ENCODE data around the gene NEU4.
"Not testable (repeated sequence)": the region's sequence is repeated elsewhere in the genome, so short reads cannot be mapped to it uniquely, and the experiment has no call there.

Gene NEU4, protein sequence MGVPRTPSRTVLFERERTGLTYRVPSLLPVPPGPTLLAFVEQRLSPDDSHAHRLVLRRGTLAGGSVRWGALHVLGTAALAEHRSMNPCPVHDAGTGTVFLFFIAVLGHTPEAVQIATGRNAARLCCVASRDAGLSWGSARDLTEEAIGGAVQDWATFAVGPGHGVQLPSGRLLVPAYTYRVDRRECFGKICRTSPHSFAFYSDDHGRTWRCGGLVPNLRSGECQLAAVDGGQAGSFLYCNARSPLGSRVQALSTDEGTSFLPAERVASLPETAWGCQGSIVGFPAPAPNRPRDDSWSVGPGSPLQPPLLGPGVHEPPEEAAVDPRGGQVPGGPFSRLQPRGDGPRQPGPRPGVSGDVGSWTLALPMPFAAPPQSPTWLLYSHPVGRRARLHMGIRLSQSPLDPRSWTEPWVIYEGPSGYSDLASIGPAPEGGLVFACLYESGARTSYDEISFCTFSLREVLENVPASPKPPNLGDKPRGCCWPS
- 0 to 0.97 reads per million in 2 donors for total RNA-seq

GRCh38 chr2:241808721-241809382 is at the start of gene NEU4:
NEU4 (plus strand) TSS chr2:241809193; CDS start chr2:241814485, 5,292 bp downstream.
- DNase-seq: no peak

DNA sequence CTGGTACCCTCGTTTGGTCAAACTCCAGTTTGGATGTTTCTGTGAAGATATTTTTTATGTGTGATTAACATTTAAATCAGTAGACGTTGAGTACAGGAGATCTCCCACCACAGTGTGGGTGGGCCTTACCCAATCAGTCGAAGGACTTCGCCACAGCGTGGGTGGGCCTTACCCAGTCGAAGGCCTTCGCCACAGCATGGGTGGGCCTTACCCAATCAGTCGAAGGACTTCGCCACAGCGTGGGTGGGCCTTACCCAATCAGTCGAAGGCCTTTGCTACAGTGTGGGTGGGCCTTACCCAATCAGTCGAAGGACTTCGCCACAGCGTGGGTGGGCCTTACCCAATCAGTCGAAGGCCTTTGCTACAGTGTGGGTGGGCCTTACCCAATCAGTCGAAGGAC is 49.1 kb upstream of the NEU4 start:
- DNase-seq: not testable (repeated sequence)

GRCh38 chr2:241760301-241760771 is 48.7 kb upstream of the NEU4 start:
- no peak for DNase-seq

GRCh38 chr2:241762321-241762932 is 46.6 kb upstream of the NEU4 start:
- DNase-seq: no peak

DNA sequence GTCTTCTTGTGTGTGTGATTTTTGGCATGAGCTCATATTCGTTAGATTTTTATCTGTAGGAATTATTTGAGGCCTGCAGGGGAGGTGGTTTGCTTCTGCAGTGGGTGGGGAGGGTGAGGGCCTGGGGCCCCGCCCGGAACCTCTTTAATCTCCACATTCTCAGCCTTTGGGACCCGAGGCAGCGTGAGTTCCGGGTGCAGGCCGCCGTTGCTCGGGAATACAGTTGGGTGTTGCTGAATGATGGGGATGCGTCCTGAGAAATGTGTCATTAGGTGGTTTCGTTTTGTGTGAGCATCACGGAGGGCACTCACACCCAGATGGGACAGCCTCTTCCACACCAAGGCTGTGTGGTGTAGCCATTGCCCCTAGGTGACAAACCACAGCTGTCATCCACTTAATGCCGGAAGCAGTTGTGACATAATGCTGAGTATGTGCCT is 46.0 kb upstream of the NEU4 start:
- DNase-seq: peak; percentile 60

- no peak for DNase-seq
These were observed 45.3 kb upstream of the NEU4 start for GRCh38 chr2:241763551-241764274.

DNA sequence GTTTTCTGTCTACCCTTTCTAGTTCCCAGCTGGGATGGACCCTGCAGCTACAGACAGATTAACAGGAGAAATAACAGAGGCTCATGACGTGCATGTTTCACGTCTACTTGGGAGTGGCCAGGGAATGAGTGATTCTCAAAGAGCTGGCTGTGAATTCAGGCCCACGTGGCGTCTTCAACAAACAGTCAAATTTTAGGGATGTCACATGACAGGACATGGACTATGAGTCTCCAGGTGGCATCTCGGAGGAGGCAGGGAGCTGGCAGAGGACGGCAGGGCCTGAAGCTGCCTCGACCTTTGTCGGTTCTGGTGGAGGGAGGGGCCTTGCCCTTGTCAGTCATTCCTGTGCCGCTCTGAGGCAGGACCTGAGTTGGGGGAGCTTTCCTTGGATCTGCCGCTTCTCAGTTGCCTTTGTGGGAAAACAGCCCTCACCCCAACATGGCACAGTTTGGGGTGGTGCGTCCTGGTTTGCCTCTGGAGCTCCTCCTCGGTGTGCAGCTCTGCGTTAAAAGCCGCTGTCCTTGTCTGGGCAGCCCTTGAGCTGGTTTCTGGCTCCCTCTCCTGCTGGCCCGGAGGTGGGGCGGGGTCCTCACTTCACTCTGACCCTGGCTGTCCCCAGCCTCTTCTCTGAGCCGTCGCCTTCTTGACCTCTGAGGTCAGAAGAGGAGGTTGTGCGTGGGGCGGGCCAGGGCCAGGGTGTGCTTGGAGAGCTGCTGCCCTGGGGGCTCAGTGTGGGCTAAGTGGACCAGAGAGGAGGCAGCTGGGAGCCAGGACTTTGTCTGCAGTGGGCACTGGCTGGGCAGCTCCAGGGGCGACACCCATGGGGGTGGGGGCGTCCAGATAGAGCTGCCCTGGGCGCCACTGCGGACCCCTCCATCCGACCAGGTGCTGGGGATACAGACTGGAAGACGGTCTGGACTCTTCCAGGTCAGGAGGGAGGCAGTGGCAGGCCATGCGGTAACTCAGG is 44.4 kb upstream of the NEU4 start:
- no peak for DNase-seq

GRCh38 chr2:241767464-241768250 is 41.3 kb upstream of the NEU4 start:
- DNase-seq: no peak

GRCh38 chr2:241768251-241768711 is 40.7 kb upstream of the NEU4 start:
- DNase-seq: no peak

DNA sequence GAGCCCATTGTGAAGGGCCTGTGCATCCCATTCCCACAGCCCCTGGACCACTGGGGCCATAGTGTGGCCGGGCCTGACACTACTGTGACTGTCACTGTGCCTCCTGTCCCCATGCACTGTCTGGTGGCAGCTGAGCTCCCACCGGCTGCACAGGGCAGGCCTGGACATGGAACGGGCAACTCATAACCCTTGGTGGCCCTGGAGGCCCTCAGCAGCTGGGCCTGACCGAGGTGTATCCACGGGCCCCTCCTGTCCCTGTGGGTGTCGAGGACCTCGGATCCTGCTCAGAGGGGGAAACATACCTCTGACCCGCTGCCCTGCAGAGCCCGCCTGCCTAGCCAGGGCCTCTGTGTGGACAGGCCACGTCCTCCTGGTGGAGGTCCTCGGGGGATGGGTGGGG is 40.1 kb upstream of the NEU4 start:
- DNase-seq: no peak

DNA sequence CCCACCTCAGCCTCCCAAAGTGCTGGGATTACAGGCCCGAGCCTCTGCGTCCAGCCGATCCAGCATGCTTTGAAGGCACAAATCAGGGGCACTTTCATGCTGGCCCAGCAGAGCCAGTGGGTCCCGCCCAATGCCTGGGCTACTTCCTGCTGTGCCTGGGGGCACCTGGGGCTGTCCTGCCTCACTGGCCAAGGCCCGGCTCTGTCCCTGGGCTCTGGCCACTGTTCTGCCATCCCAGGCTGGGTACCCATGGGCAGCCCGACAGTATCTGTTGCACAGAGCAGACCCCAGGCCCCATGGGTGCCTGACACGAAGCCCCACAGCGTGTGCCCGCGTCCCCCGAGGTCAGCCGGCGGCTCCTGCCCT is 39.2 kb upstream of the NEU4 start:
- no peak for DNase-seq

GRCh38 chr2:241770185-241770935 is 38.6 kb upstream of the NEU4 start:
- DNase-seq: no peak

GRCh38 chr2:241770936-241771285 is 38.1 kb upstream of the NEU4 start:
- no peak for DNase-seq

DNA sequence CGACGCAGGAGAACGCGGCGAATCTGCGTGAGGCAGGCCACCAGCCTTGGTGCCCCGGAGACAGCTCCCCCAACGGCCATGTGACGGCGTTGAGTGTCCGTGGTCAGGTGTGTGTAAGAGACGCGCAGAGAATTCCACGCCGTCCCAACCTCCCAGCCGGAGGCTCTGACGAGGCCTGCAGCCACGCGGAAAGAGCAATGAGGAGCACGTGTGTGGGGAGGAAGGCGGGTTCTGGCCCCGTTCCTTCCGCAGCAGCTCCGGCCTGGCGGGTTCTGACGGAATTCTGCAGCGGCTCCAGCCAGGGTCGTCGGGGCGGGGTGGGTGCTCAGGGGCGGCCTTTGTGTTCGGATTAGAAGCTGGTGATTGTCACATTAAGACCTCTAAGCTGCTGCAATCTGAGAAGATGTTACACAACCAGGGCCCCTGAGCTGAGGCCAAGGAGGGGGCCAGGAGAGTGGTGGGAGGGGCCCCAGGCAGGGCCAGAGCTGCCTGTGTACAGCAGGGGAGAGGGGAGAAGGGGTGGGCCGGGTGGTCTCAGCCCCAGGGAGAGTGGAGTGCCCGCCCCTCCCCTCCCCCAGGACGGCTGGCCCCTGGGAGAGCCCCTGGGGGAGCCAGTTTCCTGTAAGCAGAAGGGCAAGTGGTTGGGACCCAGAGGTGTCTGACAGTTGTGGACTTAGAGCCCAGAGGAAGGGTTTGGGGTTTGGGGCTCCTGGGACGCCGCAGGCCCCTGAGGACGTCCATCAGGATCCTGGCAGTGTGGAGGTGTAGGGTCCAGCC is 37.5 kb upstream of the NEU4 start:
- DNase-seq: no peak

GRCh38 chr2:241772063-241772499 is 36.9 kb upstream of the NEU4 start:
- DNase-seq: no peak

GRCh38 chr2:241773511-241774418 is 35.2 kb upstream of the NEU4 start:
- no peak for DNase-seq

GRCh38 chr2:241774419-241775222 is 34.4 kb upstream of the NEU4 start:
- DNase-seq: no peak

Data from T-helper 9 cell (primary cell).